Keratinocyte (primary cell): ENCODE data around the gene MICAL2. TPM values are rescaled to one million over a fixed set of nuclear protein-coding genes. Genes with fewer than 3 reads are reported as not detected.

Source experiments
- DNase-seq: peaks from one replicate; pipeline ENCODE4 v3.0.0-alpha.2; 2011; ENCODE audit warnings: low read depth, missing footprints, low spot score
- FAIRE-seq: peaks from 2 replicates; lab custom pipeline; 2011; peaks lifted over from hg19 to GRCh38; lab: Jason Lieb, UNC
- H2AFZ ChIP-seq: 2 replicates; pipeline ENCODE4 v1.6.0; 2012; ENCODE audit warnings: low read length, control low read depth, inconsistent platforms; ENCODE audit not compliant: control insufficient read depth
- H3K27ac ChIP-seq: 2 replicates; pipeline ENCODE4 v1.5.1; 2011; ENCODE audit warnings: low read length; ENCODE audit not compliant: control insufficient read depth, insufficient read depth
- H3K27me3 ChIP-seq: 3 replicates; pipeline ENCODE4 v1.6.0; 2011; ENCODE audit warnings: low read length; ENCODE audit not compliant: control insufficient read depth, insufficient read depth; ENCODE audit errors: extremely low read depth
- H3K36me3 ChIP-seq, 2 experiments: 2 replicates in 1 of 2; 3 replicates in 1 of 2; pipeline ENCODE4 v1.5.1; 2011; ENCODE audit warnings: low read length in 2 of 2, mild to moderate bottlenecking in 1 of 2; ENCODE audit not compliant: control insufficient read depth in 2 of 2, insufficient read depth in 2 of 2; ENCODE audit errors: extremely low read depth in 1 of 2
- H3K4me1 ChIP-seq: 3 replicates; pipeline ENCODE4 v1.5.1; 2011; ENCODE audit warnings: low read length; ENCODE audit not compliant: control insufficient read depth, insufficient read depth; ENCODE audit errors: extremely low read depth
- H3K4me2 ChIP-seq: 3 replicates; pipeline ENCODE4 v1.6.0; 2011; ENCODE audit warnings: low read depth, low read length; ENCODE audit not compliant: control insufficient read depth, insufficient read depth; ENCODE audit errors: extremely low read depth
- H3K4me3 ChIP-seq, 3 experiments: fragments of 200-600 bp in 1 of 3; sonication (generic) in 1 of 3; 2 replicates in 2 of 3; 3 replicates in 1 of 3; pipeline ENCODE4 v1.5.1; 2011 to 2016; ENCODE audit warnings: low read length in 3 of 3, mild to moderate bottlenecking in 3 of 3, control low read depth in 2 of 3, inconsistent platforms in 1 of 3, low read depth in 1 of 3, mixed read lengths in 1 of 3, mixed run types in 1 of 3, moderate library complexity in 1 of 3; ENCODE audit not compliant: control insufficient read depth in 2 of 3, insufficient read depth in 2 of 3; ENCODE audit errors: extremely low read depth in 1 of 3
- H3K79me2 ChIP-seq: 2 replicates; pipeline ENCODE4 v1.6.0; 2012; ENCODE audit warnings: low read length; ENCODE audit not compliant: control insufficient read depth, insufficient read depth
- H3K9ac ChIP-seq: 3 replicates; pipeline ENCODE4 v1.6.0; 2011; ENCODE audit warnings: low read length; ENCODE audit not compliant: control insufficient read depth, insufficient read depth; ENCODE audit errors: extremely low read depth
- H3K9me1 ChIP-seq: 3 replicates; pipeline ENCODE4 v1.6.0; 2011; ENCODE audit warnings: low read length; ENCODE audit not compliant: control insufficient read depth, insufficient read depth; ENCODE audit errors: extremely low read depth
- H3K9me3 ChIP-seq: 2 replicates; pipeline ENCODE4 v1.5.1; 2012; ENCODE audit warnings: low read depth, low read length; ENCODE audit not compliant: control insufficient read depth
- H4K20me1 ChIP-seq: 3 replicates; pipeline ENCODE4 v1.6.0; 2011; ENCODE audit warnings: low read length; ENCODE audit not compliant: control insufficient read depth, insufficient read depth; ENCODE audit errors: extremely low read depth
- CTCF ChIP-seq, 3 experiments: IDR thresholded peaks in 1 of 3; conservative IDR thresholded peaks in 1 of 3; optimal IDR thresholded peaks in 1 of 3; 2 replicates in 2 of 3; 3 replicates in 1 of 3; pipeline versions ENCODE3 to v1.5.1; 2011; ENCODE audit warnings: low read length in 3 of 3, mild to moderate bottlenecking in 3 of 3, moderate library complexity in 2 of 3, control low read depth in 1 of 3, inconsistent platforms in 1 of 3; ENCODE audit not compliant: insufficient read depth in 2 of 3; ENCODE audit errors: extremely low read depth in 1 of 3
- EZH2 ChIP-seq: IDR thresholded peaks from one replicate; pipeline ENCODE4 v1.6.1; 2012; ENCODE audit warnings: inconsistent platforms, mild to moderate bottlenecking, low read length, moderate library complexity
- dilution Hi-C: fragments of 300-500 bp; cut with MboI; formaldehyde crosslinking; loops from one replicate; pipeline ENCODE4 v1.7.0; 2020; ENCODE audit warnings: low sequenced_read_pairs; ENCODE audit not compliant: extremely low pct_ligation_motif_present
- polyA plus RNA-seq, 5 experiments: library from polyadenylated mRNA; depleted of rRNA in 3 of 5; stranded (reverse) in 3 of 5; stranded (forward) in 1 of 5; unstranded in 1 of 5; fragments of >200 nt; gene quantifications; 1 replicate in 1 of 5; 2 replicates in 3 of 5; 3 replicates in 1 of 5; pipeline versions ENCODE4 v1.2.1 to v1.2.3, GENCODE V29; 2011 to 2012; ENCODE audit warnings: missing spikeins in 2 of 5, low read depth in 1 of 5, low replicate concordance in 1 of 5

Gene MICAL2
- polyA plus RNA-seq, 1 donor (not counting 4 experiments of a cell fraction or from before 2014, with no cell fraction given) = 83.9 TPM

GRCh38 chr11:12076840-12077534 lies 33.4 kb upstream of the MICAL2 start:
- no peaks in the 10 kb centered on the region for H3K79me2 ChIP-seq
- dilution Hi-C loops = no loop called here
- no peaks in the 10 kb centered on the region for H3K27me3 ChIP-seq
- H4K20me1 ChIP-seq = no peaks in the 10 kb centered on the region
- DNase-seq (no peak), FAIRE-seq (no peak)
- H3K4me3 ChIP-seq = peak overlapping the region in 1 of 3 experiments; percentile 11
- peak overlapping the region; percentile 76 for H3K9ac ChIP-seq
- H2AFZ ChIP-seq = no peak overlapping the region
- no peaks in the 10 kb centered on the region for H3K9me1 ChIP-seq
- no peaks in the 10 kb centered on the region for H3K36me3 ChIP-seq
- peaks cover 51% of the 10 kb centered on the region for H3K4me1 ChIP-seq
- H3K4me2 ChIP-seq = peak overlapping the region; percentile 71
- no peak for TF ChIP-seq EZH2
- TF ChIP-seq CTCF (optimal IDR thresholded peaks at IDR 0.05 in 1 of 3, IDR thresholded peaks at IDR 0.05 in 1 of 3, conservative IDR thresholded peaks at IDR 0.05 in 1 of 3; ENCODE audit: extremely low read depth in 1 of 3, insufficient read depth in 2 of 3, low read length in 3 of 3) = no peak
- peaks cover 7% of the 10 kb centered on the region for H3K9me3 ChIP-seq
- H3K27ac ChIP-seq = peak overlapping the region; percentile 99

GRCh38 chr11:12077535-12078280 lies 32.7 kb upstream of the MICAL2 start:
- H3K4me1 ChIP-seq = peaks cover 51% of the 10 kb centered on the region
- no peaks in the 10 kb centered on the region for H4K20me1 ChIP-seq
- no peak for DNase-seq
- no peaks in the 10 kb centered on the region for H3K36me3 ChIP-seq
- H3K9me1 ChIP-seq = no peaks in the 10 kb centered on the region
- TF ChIP-seq CTCF (optimal IDR thresholded peaks at IDR 0.05 in 1 of 3, IDR thresholded peaks at IDR 0.05 in 1 of 3, conservative IDR thresholded peaks at IDR 0.05 in 1 of 3; ENCODE audit: extremely low read depth in 1 of 3, insufficient read depth in 2 of 3, low read length in 3 of 3) = no peak
- TF ChIP-seq EZH2 = no peak
- peak; percentile 32 for FAIRE-seq
- no peaks in the 10 kb centered on the region for H3K27me3 ChIP-seq
- no peak overlapping the region for H2AFZ ChIP-seq
- peaks cover 7% of the 10 kb centered on the region for H3K9me3 ChIP-seq
- H3K27ac ChIP-seq = peak overlapping the region; percentile 99
- H3K79me2 ChIP-seq = no peaks in the 10 kb centered on the region
- peak overlapping the region; percentile 71 for H3K4me2 ChIP-seq
- peak overlapping the region in 1 of 3 experiments; percentile 11 for H3K4me3 ChIP-seq
- dilution Hi-C loops = no loop called here
- H3K9ac ChIP-seq = peak overlapping the region; percentile 76
